ENCODE measurements around the gene GNRH2. TPM values are rescaled to one million over a fixed set of nuclear protein-coding genes. Genes with fewer than 3 reads are reported as not detected.

Gene GNRH2
- total RNA-seq, 4 donors from 2014 or later, result 4.6 TPM; not detected in 3

DNA sequence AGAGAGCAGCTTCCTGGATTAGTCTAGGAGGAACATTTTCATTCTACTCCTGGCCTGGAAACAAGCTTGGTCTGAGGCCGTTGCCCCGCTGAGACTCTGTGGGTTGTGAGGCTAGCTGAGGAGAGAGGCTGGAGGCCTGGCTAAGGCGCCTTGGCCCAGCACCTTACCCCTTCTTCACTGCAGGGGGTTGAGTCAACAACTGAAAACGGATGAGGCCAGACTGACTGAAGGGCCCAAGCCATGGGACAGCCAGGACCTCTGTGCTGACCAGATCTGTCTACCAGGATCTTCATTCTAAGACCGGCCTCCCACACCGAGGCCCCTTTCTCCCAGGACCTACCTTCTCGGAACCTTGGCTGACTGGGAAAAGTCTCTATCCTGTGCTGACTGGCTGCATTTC, 44.6 kb downstream of the GNRH2 start:
- TF ChIP-seq CTCF (IDR thresholded peaks at IDR 0.05) (no peak), EP300 (IDR thresholded peaks at IDR 0.05) (no peak), POLR2A (IDR thresholded peaks at IDR 0.05) (no peak)
- WGBS, 2 donors, result 80 to 84% methylated on average over 7 of the region's 7 CpGs
- Histone ChIP-seq H3K27me3 (peaks cover 0 to 57% of the 10 kb centered on the region in 2 donors), H3K36me3 (no peaks in the 10 kb centered on the region), H3K4me3 (no peak overlapping the region), H3K4me1 (peaks cover 0 to 12% (median under 1%) of the 10 kb centered on the region in 4 donors), H3K9me3 (no peaks in the 10 kb centered on the region), H3K27ac (no peak overlapping the region)
- no peak for DNase-seq (ENCODE audit: low spot score in 2 of 2)

GRCh38 chr20:3090565-3090964, 47.1 kb downstream of the GNRH2 start:
- Histone ChIP-seq H3K27ac (no peak overlapping the region), H3K4me1 (peaks cover 0 to 9% (median 0%) of the 10 kb centered on the region in 4 donors), H3K9me3 (no peaks in the 10 kb centered on the region), H3K27me3 (peaks cover 0 to 43% of the 10 kb centered on the region in 2 donors), H3K4me3 (no peak overlapping the region), H3K36me3 (no peaks in the 10 kb centered on the region)
- no peak for DNase-seq (ENCODE audit: low spot score in 2 of 2)
- TF ChIP-seq EP300 (IDR thresholded peaks at IDR 0.05) (no peak), POLR2A (IDR thresholded peaks at IDR 0.05) (no peak)
- WGBS, 2 donors, result 0 to 6% methylated on average over 1 of the region's 1 CpG

- H3K36me3 ChIP-seq, result no peaks in the 10 kb centered on the region
- no peak for TF ChIP-seq CTCF (IDR thresholded peaks at IDR 0.05)
- no peak for TF ChIP-seq EP300 (IDR thresholded peaks at IDR 0.05)
- TF ChIP-seq POLR2A (IDR thresholded peaks at IDR 0.05), result no peak
- no peak overlapping the region for H3K27ac ChIP-seq
- 6 to 10% methylated on average over 39 to 73 of the region's 81 CpGs for WGBS, 2 donors
- peaks cover 0 to 41% of the 10 kb centered on the region in 2 donors for H3K27me3 ChIP-seq
- peak overlapping the region in 3 of 4 donors; percentile 9 to 41 (median 15) for H3K4me3 ChIP-seq
- no peaks in the 10 kb centered on the region for H3K9me3 ChIP-seq
- DNase-seq (ENCODE audit: low spot score in 2 of 2), result no peak
- peaks cover 0 to 9% (median 0%) of the 10 kb centered on the region in 4 donors for H3K4me1 ChIP-seq
Measured at GRCh38 chr20:3092611-3093379, 49.4 kb downstream of the GNRH2 start.

DNA sequence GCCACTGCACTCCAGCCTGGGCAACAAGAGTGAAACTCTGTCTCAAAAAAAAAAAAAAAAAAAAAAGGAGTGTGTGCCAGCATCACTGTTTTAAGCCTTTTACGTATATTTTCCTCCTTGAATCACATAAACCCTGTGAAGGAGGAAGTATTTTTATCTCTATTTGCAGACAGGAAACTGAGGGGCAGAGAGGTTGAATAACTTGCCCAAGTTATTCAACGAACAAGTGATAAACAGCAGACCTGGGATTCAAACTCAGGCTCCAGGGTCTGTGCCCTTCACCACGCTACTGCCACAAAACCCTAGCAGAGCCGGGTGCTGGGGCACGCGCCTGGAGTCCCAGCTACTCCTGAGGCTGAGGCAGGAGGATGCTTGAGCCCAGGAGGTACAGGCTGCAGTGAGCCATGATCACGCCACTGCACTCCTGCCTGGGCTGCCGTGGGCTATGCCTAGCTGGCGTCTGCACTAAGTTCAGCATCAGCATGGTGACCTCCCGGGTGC, 50.5 kb downstream of the GNRH2 start:
- no peak overlapping the region for H3K27ac ChIP-seq
- H3K4me1 ChIP-seq, result peaks cover 0 to 9% (median 0%) of the 10 kb centered on the region in 4 donors
- DNase-seq (ENCODE audit: low spot score in 2 of 2), result no peak
- no peak for TF ChIP-seq EP300 (IDR thresholded peaks at IDR 0.05)
- no peak for TF ChIP-seq POLR2A (IDR thresholded peaks at IDR 0.05)
- TF ChIP-seq CTCF (IDR thresholded peaks at IDR 0.05), result no peak
- H3K4me3 ChIP-seq, result no peak overlapping the region
- no peaks in the 10 kb centered on the region for H3K9me3 ChIP-seq
- H3K27me3 ChIP-seq, result peaks cover 0 to 41% of the 10 kb centered on the region in 2 donors
- WGBS, 2 donors, result 57 to 73% methylated on average over 8 to 10 of the region's 10 CpGs
- H3K36me3 ChIP-seq, result no peaks in the 10 kb centered on the region

DNA sequence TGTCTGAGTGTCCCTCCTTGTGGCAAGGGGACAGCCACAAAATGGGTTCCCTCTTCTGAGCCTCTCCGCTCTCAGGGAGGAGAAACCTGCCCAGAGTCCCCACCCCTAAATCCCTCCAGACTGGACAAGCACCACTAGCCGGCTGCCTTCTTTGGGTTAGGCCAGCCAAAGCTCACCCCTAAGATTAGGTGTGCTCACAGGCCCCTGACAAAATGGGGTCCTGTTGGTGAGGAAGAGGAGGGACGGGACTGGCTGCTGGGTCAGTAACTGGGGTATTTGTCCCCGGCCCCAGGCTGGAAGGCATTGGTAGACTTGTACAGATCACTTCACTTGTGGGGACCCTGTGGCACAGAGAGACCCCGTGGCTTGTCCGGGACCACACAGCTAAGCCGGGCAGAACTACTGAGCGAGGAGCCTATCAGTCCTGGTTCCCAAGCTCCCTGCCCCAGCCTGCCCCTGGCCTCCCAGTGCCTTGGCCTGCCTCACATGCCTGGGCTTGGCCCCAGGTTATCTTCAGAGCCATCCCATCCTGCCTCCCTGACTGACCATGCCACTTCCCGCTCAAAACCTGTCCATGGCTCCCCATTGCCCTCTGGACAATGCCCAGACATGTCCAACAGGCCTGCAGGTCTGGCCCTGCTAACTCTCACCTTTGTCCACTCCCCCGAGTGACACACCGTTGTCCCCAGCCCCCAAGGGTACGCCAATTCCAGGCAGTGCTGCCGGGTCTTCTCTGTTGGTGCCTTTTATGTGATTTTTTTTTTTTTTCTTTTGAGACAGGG, 51.6 kb downstream of the GNRH2 start:
- Histone ChIP-seq H3K27ac (no peak overlapping the region), H3K9me3 (no peaks in the 10 kb centered on the region), H3K36me3 (no peaks in the 10 kb centered on the region), H3K4me3 (no peak overlapping the region), H3K27me3 (peaks cover 0 to 42% of the 10 kb centered on the region in 2 donors), H3K4me1 (peaks cover 0 to 9% (median 0%) of the 10 kb centered on the region in 4 donors)
- WGBS, 2 donors, result 83 to 86% methylated on average over 13 of the region's 13 CpGs
- no peak for DNase-seq (ENCODE audit: low spot score in 2 of 2)
- TF ChIP-seq POLR2A (IDR thresholded peaks at IDR 0.05), result no peak

Other genes starting within 250 kb of the GNRH2 start
- 1 to 10 TPM; 1.6 to 3.6 (median 1.9) TPM for gene CPXM1, start 243.0 kb upstream of the GNRH2 start, total RNA-seq
- not detected for gene C20orf141, start 228.6 kb upstream of the GNRH2 start, total RNA-seq
- gene TMEM239, start 227.3 kb upstream of the GNRH2 start, total RNA-seq, result not detected
- 10 to 100 TPM; 36.8 to 84.6 (median 62.3) TPM for gene PCED1A, start 203.0 kb upstream of the GNRH2 start, total RNA-seq
- gene VPS16, start 202.9 kb upstream of the GNRH2 start, total RNA-seq, result 10 to 100 TPM; 17.9 to 51.3 (median 31.9) TPM
- gene PTPRA, start 170.1 kb upstream of the GNRH2 start, total RNA-seq, result 100 to 1,000 TPM in 1 of 4 donors, 10 to 100 TPM in 3; 46.3 to 119 (median 67.4) TPM
- 10 to 100 TPM; 43.2 to 87.9 (median 59.5) TPM for gene MRPS26, start 2.4 kb downstream of the GNRH2 start, total RNA-seq
- gene OXT, start 28.0 kb downstream of the GNRH2 start, total RNA-seq, result 1 to 10 TPM in 1 of 4 donors, not detected in 3; 1.8 TPM
- not detected for gene AVP, start 41.1 kb downstream of the GNRH2 start, total RNA-seq
- gene FASTKD5, start 116.2 kb downstream of the GNRH2 start, total RNA-seq, result 10 to 100 TPM in 2 of 4 donors, 1 to 10 TPM in 2; 5.9 to 11.3 (median 8.8) TPM
- gene UBOX5, start 116.2 kb downstream of the GNRH2 start, total RNA-seq, result 10 to 100 TPM in 1 of 4 donors, 1 to 10 TPM in 3; 7.5 to 10.8 (median 8.6) TPM
- gene LZTS3, start 129.9 kb downstream of the GNRH2 start, total RNA-seq, result 10 to 100 TPM; 10.9 to 28.2 (median 18.6) TPM
- 100 to 1,000 TPM in 2 of 4 donors, 10 to 100 TPM in 2; 76.7 to 117 (median 89.9) TPM for gene DDRGK1, start 161.1 kb downstream of the GNRH2 start, total RNA-seq
- 10 to 100 TPM; 39.4 to 62.4 (median 50.5) TPM for gene ITPA, start 165.9 kb downstream of the GNRH2 start, total RNA-seq
- under 1 TPM in 2 of 4 donors, not detected in 2; 0.21 to 0.78 TPM for gene SLC4A11, start 195.6 kb downstream of the GNRH2 start, total RNA-seq

All from tibial nerve (tissue), 4 donors.